Measurements from ENCODE around the gene UCN3.

Gene UCN3

DNA sequence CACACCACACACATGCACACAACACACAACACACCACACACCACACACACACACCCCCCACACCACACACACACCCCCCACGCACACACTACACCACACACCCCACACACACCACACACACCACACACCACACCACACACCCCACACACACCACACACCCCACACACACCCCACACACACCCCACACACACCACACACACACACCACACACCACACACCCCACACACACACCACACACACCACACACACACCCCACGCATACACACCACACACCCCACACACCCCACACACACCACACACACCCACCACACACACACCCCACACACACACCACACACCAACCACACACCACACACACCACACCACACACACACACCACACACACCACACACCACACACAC lies 16.4 kb downstream of the UCN3 start:
- TF ChIP-seq, protein P1, sequence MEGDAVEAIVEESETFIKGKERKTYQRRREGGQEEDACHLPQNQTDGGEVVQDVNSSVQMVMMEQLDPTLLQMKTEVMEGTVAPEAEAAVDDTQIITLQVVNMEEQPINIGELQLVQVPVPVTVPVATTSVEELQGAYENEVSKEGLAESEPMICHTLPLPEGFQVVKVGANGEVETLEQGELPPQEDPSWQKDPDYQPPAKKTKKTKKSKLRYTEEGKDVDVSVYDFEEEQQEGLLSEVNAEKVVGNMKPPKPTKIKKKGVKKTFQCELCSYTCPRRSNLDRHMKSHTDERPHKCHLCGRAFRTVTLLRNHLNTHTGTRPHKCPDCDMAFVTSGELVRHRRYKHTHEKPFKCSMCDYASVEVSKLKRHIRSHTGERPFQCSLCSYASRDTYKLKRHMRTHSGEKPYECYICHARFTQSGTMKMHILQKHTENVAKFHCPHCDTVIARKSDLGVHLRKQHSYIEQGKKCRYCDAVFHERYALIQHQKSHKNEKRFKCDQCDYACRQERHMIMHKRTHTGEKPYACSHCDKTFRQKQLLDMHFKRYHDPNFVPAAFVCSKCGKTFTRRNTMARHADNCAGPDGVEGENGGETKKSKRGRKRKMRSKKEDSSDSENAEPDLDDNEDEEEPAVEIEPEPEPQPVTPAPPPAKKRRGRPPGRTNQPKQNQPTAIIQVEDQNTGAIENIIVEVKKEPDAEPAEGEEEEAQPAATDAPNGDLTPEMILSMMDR (IDR thresholded peaks at IDR 0.05; ENCODE audit: low read depth, low read length): no peak
- TF ChIP-seq, protein P2, sequence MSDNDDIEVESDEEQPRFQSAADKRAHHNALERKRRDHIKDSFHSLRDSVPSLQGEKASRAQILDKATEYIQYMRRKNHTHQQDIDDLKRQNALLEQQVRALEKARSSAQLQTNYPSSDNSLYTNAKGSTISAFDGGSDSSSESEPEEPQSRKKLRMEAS (IDR thresholded peaks at IDR 0.05; ENCODE audit: low read depth, low read length): no peak
- TF ChIP-seq POLR2A (IDR thresholded peaks at IDR 0.05; ENCODE audit: extremely low read depth, insufficient read length): no peak
- TF ChIP-seq MYC (IDR thresholded peaks at IDR 0.05; ENCODE audit: low read depth, low read length): no peak
- H3K4me3 ChIP-seq (ENCODE audit: low read depth, low read length): no peak overlapping the region
- peak; percentile 1 for DNase-seq (ENCODE audit: low read depth)

DNA sequence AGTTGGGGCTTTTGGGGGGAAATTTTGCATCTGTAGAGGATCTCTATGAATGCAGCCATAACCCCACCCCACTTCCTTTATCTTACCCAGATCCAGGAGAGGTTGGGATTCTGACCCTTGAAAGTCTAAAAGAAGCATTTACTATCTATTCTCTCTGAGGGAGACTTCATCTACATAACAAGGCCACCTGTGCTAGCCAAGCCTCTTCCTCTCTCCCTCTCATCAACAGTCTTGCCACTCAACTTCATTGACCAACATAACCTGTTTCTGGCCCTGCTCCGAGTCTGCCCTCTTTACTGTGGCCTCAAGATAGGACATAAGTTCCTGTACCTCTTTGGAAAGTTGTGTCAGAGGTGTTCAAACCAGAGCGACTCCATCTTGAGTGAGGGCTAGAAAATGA lies 20.5 kb downstream of the UCN3 start:
- H3K4me3 ChIP-seq (ENCODE audit: low read depth, low read length): no peak overlapping the region
- TF ChIP-seq, protein P2 (IDR thresholded peaks at IDR 0.05; ENCODE audit: low read depth, low read length): no peak
- TF ChIP-seq POLR2A (IDR thresholded peaks at IDR 0.05; ENCODE audit: extremely low read depth, insufficient read length): no peak
- no peak for TF ChIP-seq MYC (IDR thresholded peaks at IDR 0.05; ENCODE audit: low read depth, low read length)
- TF ChIP-seq, protein P1 (IDR thresholded peaks at IDR 0.05; ENCODE audit: low read depth, low read length): no peak
- no peak for DNase-seq (ENCODE audit: low read depth)

DNA sequence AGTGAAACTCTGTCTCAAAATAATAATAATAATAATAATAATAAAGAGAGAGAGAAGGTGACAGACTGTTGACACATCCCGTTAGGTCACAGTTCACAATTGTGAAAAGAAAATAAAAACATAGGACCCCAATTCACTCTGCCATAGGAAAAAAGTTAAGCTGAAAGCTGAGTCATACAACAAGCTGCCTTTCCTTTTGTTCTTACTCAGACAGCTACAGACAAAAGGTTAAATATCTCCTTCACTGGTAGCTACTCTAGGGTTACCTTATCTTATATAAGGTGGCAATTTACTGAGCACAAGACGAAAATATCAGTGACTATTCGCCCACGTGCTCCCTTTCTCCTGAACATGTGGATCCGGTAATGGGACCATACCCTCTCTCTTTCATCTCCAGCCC lies 22.4 kb downstream of the UCN3 start:
- TF ChIP-seq POLR2A (IDR thresholded peaks at IDR 0.05; ENCODE audit: extremely low read depth, insufficient read length): no peak
- TF ChIP-seq, protein P1 (IDR thresholded peaks at IDR 0.05; ENCODE audit: low read depth, low read length): no peak
- TF ChIP-seq, protein P2 (IDR thresholded peaks at IDR 0.05; ENCODE audit: low read depth, low read length): no peak
- TF ChIP-seq MYC (IDR thresholded peaks at IDR 0.05; ENCODE audit: low read depth, low read length): no peak
- H3K4me3 ChIP-seq (ENCODE audit: low read depth, low read length): no peak overlapping the region
- DNase-seq (ENCODE audit: low read depth): no peak

DNA sequence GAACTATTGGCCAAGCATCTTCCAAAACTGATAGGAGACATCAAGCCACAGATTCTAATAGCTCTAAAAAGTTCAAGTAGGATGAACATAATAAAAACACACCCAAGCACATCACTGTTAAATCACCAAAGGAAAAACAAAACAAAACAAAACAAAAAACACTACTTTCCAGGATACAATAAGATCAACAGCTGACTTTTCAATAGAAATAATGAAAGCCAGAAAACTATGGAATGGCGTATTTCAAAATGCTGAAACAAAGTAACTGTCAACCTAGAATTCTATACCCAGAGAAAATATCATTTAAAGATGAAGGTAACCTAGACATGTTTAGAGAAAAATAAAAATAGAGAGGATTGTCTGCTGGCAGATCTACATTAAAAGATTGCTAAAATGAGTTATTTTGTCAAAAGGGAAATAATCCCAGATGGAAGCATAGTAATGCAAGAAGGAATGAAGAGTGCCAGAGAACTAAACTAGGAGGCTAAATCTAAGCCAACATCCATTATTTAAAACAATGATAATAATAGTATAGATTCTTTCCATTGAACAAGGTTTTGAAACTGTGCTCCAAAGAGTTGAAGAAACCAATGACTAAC lies 25.9 kb downstream of the UCN3 start:
- DNase-seq (ENCODE audit: low read depth): no peak
- TF ChIP-seq, protein P1 (IDR thresholded peaks at IDR 0.05; ENCODE audit: low read depth, low read length): no peak
- no peak for TF ChIP-seq POLR2A (IDR thresholded peaks at IDR 0.05; ENCODE audit: extremely low read depth, insufficient read length)
- TF ChIP-seq, protein P2 (IDR thresholded peaks at IDR 0.05; ENCODE audit: low read depth, low read length): no peak
- TF ChIP-seq MYC (IDR thresholded peaks at IDR 0.05; ENCODE audit: low read depth, low read length): no peak
- no peak overlapping the region for H3K4me3 ChIP-seq (ENCODE audit: low read depth, low read length)

DNA sequence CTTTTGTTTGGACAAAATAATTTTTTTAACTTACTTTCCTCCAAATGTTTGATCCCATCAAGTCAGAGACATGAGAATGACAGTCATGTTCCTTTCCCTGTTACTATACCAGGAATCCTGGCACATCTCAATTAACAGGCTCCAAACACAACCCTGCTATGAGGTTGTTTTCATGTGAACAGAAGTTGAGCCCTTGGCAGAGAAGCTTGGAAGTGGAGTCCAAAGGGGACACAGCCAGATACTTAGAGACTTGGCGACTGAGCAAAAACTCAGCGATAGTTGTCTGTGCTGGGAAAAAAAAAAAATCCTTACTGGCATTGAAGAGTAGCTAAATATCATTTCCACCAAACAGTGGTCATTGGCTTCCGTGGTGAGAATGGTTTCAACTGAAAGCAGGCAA lies 27.0 kb downstream of the UCN3 start:
- no peak overlapping the region for H3K4me3 ChIP-seq (ENCODE audit: low read depth, low read length)
- TF ChIP-seq, protein P2 (IDR thresholded peaks at IDR 0.05; ENCODE audit: low read depth, low read length): no peak
- no peak for TF ChIP-seq MYC (IDR thresholded peaks at IDR 0.05; ENCODE audit: low read depth, low read length)
- TF ChIP-seq, protein P1 (IDR thresholded peaks at IDR 0.05; ENCODE audit: low read depth, low read length): no peak
- no peak for TF ChIP-seq POLR2A (IDR thresholded peaks at IDR 0.05; ENCODE audit: extremely low read depth, insufficient read length)
- no peak for DNase-seq (ENCODE audit: low read depth)
